SK-N-MC (cell line): Measurements from ENCODE around the gene RPAP3.
A peak's percentile ranks its signal among the peaks of the same experiment; 100 is the strongest.

Source experiments
- DNase-seq: peaks from one replicate; pipeline ENCODE4 v3.0.0-alpha.2; 2011; ENCODE audit warnings: low read depth, low spot score
- H3K27ac ChIP-seq: fragments of 200-600 bp; sonication (generic); 2 replicates; pipeline ENCODE4 v1.5.1; 2016; ENCODE audit warnings: mixed run types
- H3K36me3 ChIP-seq: fragments of 200-600 bp; sonication (generic); 2 replicates; pipeline ENCODE4 v1.6.1; 2017; ENCODE audit warnings: antibody characterized with exemption, low read length, mixed read lengths; ENCODE audit not compliant: insufficient read depth
- H3K4me3 ChIP-seq: fragments of 200-600 bp; sonication (generic); 2 replicates; pipeline ENCODE4 v1.5.1; 2016
- H3K9ac ChIP-seq: fragments of 200-600 bp; sonication (generic); 2 replicates; pipeline ENCODE4 v1.8.0; 2017; ENCODE audit warnings: mixed run types, mixed read lengths; ENCODE audit not compliant: insufficient read length
- H3K9me3 ChIP-seq: fragments of 200-600 bp; sonication (generic); 2 replicates; pipeline ENCODE4 v1.6.1; 2017; ENCODE audit warnings: low read depth, mild to moderate bottlenecking, antibody characterized with exemption, low read length, moderate library complexity, mixed read lengths
- EZH2 ChIP-seq: fragments of 200-600 bp; sonication (generic); IDR thresholded peaks from one replicate; pipeline ENCODE4 v1.6.1; 2017; ENCODE audit warnings: antibody characterized with exemption
- FOXP2 ChIP-seq: optimal IDR thresholded peaks from 2 replicates; pipeline ENCODE3; 2011; ENCODE audit warnings: mild to moderate bottlenecking, moderate library complexity; ENCODE audit not compliant: insufficient read depth; ENCODE audit errors: extremely low read length, control extremely low read depth
- POLR2AphosphoS5 ChIP-seq: IDR thresholded peaks from 2 replicates; pipeline ENCODE4 v1.6.1; 2012; ENCODE audit warnings: mild to moderate bottlenecking, low read depth, low read length, borderline replicate concordance

The RPAP3 gene

GRCh38 chr12:47731723-47732122, 25.9 kb upstream of the RPAP3 start:
- TF ChIP-seq POLR2AphosphoS5: no peak
- TF ChIP-seq FOXP2: no peak
- TF ChIP-seq EZH2: no peak
- Histone ChIP-seq H3K4me3 (no peak overlapping the region), H3K27ac (no peak overlapping the region)

GRCh38 chr12:47730341-47730744, 24.5 kb upstream of the RPAP3 start:
- no peak for DNase-seq
- TF ChIP-seq FOXP2: no peak
- no peak for TF ChIP-seq POLR2AphosphoS5
- no peak for TF ChIP-seq EZH2
- no peak overlapping the region for H3K9ac ChIP-seq
- H3K27ac ChIP-seq: no peak overlapping the region
- H3K36me3 ChIP-seq: no peaks in the 10 kb centered on the region
- H3K4me3 ChIP-seq: no peak overlapping the region
- H3K9me3 ChIP-seq: no peaks in the 10 kb centered on the region

More at GRCh38 chr12:47731723-47732122, 25.9 kb upstream of the RPAP3 start:
- no peak for DNase-seq
- no peaks in the 10 kb centered on the region for H3K9me3 ChIP-seq
- H3K36me3 ChIP-seq: no peaks in the 10 kb centered on the region
- no peak overlapping the region for H3K9ac ChIP-seq

GRCh38 chr12:47729233-47729632, 23.4 kb upstream of the RPAP3 start:
- no peak for DNase-seq
- Histone ChIP-seq H3K36me3 (no peaks in the 10 kb centered on the region), H3K27ac (no peak overlapping the region), H3K9me3 (no peaks in the 10 kb centered on the region), H3K4me3 (no peak overlapping the region), H3K9ac (no peak overlapping the region)
- no peak for TF ChIP-seq POLR2AphosphoS5
- no peak for TF ChIP-seq FOXP2
- TF ChIP-seq EZH2: no peak

- no peak overlapping the region for H3K9ac ChIP-seq
- H3K9me3 ChIP-seq: no peaks in the 10 kb centered on the region
- no peaks in the 10 kb centered on the region for H3K36me3 ChIP-seq
- DNase-seq: no peak
- peak overlapping the region; percentile 65 for H3K27ac ChIP-seq
- H3K4me3 ChIP-seq: peak overlapping the region; percentile 36
- TF ChIP-seq FOXP2 (no peak), POLR2AphosphoS5 (peak; percentile 39; the same call in 1 of the 2 replicates), EZH2 (no peak)
Measured at GRCh38 chr12:47725893-47726292, 20.1 kb upstream of the RPAP3 start.

GRCh38 chr12:47725091-47725772, 19.4 kb upstream of the RPAP3 start, which contains the start of gene ENDOU:
Gene ENDOU, minus strand, starts transcription at chr12:47725490. Its CDS starts 77 bp downstream, at chr12:47725413.
- no peak for DNase-seq
- TF ChIP-seq POLR2AphosphoS5 (no peak), EZH2 (no peak), FOXP2 (no peak)
- Histone ChIP-seq H3K4me3 (peak within 1 kb of the TSS; percentile 36), H3K9me3 (no peaks in the 10 kb centered on the region), H3K27ac (peak within 1 kb of the TSS; percentile 65), H3K36me3 (no peaks in the 10 kb centered on the region), H3K9ac (no peak within 1 kb of the TSS)

- H3K27ac ChIP-seq: no peak overlapping the region
- DNase-seq: no peak
- H3K4me3 ChIP-seq: no peak overlapping the region
- H3K36me3 ChIP-seq: no peaks in the 10 kb centered on the region
- no peaks in the 10 kb centered on the region for H3K9me3 ChIP-seq
- TF ChIP-seq EZH2 (no peak), FOXP2 (no peak), POLR2AphosphoS5 (no peak)
- no peak overlapping the region for H3K9ac ChIP-seq
Measured at GRCh38 chr12:47722941-47723631, 17.3 kb upstream of the RPAP3 start.

GRCh38 chr12:47722136-47722834, 16.5 kb upstream of the RPAP3 start:
- no peak for DNase-seq
- Histone ChIP-seq H3K27ac (no peak overlapping the region), H3K9ac (no peak overlapping the region), H3K4me3 (no peak overlapping the region), H3K9me3 (no peaks in the 10 kb centered on the region), H3K36me3 (no peaks in the 10 kb centered on the region)
- no peak for TF ChIP-seq POLR2AphosphoS5
- TF ChIP-seq FOXP2: no peak
- no peak for TF ChIP-seq EZH2

GRCh38 chr12:47721431-47721973, 15.7 kb upstream of the RPAP3 start:
- TF ChIP-seq POLR2AphosphoS5 (no peak), FOXP2 (no peak), EZH2 (no peak)
- no peaks in the 10 kb centered on the region for H3K36me3 ChIP-seq
- H3K9me3 ChIP-seq: no peaks in the 10 kb centered on the region
- DNase-seq: no peak
- H3K27ac ChIP-seq: no peak overlapping the region
- H3K4me3 ChIP-seq: no peak overlapping the region
- H3K9ac ChIP-seq: no peak overlapping the region
